ENCODE results near the gene SLC16A8. TPM values are rescaled to one million over a fixed set of nuclear protein-coding genes. Genes with fewer than 3 reads are reported as not detected.

Gene SLC16A8
- total RNA-seq, 1 donor from 2014 or later, result 0.08 TPM

DNA sequence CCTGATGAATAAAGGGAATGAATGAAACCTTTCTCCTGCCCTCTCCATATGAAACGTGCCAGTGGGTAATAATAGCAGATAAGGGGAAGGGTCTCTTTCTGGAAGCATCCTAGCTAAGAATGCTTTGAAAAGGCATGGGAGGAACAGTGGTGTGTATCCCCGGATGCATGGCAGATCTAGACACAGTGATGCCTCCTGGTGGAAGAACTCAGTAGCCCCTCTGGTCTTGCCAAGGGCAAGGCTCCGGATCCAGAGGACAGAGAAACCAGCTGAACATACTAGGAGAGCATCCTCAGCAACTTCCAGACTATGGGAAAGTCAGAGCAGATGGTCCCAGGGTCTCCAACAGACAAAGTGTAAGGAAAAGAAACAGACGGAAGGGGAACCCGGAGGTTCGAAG is 20.1 kb upstream of the SLC16A8 start:
- TF ChIP-seq, protein P1, sequence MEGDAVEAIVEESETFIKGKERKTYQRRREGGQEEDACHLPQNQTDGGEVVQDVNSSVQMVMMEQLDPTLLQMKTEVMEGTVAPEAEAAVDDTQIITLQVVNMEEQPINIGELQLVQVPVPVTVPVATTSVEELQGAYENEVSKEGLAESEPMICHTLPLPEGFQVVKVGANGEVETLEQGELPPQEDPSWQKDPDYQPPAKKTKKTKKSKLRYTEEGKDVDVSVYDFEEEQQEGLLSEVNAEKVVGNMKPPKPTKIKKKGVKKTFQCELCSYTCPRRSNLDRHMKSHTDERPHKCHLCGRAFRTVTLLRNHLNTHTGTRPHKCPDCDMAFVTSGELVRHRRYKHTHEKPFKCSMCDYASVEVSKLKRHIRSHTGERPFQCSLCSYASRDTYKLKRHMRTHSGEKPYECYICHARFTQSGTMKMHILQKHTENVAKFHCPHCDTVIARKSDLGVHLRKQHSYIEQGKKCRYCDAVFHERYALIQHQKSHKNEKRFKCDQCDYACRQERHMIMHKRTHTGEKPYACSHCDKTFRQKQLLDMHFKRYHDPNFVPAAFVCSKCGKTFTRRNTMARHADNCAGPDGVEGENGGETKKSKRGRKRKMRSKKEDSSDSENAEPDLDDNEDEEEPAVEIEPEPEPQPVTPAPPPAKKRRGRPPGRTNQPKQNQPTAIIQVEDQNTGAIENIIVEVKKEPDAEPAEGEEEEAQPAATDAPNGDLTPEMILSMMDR (IDR thresholded peaks at IDR 0.05; ENCODE audit: insufficient read depth, low read length, poor library complexity, severe bottlenecking), result peak; percentile 41
- no peak for DNase-seq (ENCODE audit: low read depth)
- H3K36me3 ChIP-seq (ENCODE audit: control insufficient read depth, insufficient read depth, low read length), result no peaks in the 10 kb centered on the region
- H3K4me3 ChIP-seq (ENCODE audit: low read depth, low read length), result no peak overlapping the region
- no peaks in the 10 kb centered on the region for H3K27me3 ChIP-seq (ENCODE audit: control insufficient read depth, insufficient read depth, low read length)

DNA sequence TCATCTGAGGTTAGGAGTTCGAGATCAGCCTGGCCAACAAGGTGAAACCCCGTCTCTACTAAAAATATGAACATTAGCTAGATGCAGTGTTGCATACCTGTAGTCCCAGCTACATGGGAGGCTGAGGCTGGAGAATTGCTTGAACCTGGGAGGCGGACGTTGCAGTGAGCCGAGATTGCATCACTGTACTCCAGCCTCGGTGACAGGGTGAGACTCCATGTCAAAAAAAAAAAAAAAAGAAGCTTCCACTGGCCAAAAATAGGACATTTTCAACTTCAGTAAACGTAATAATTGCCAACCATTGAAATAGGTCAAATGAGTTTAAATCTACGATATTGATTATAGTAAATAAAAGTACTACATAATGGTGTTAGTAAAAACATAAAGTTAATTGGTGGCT is 19.7 kb upstream of the SLC16A8 start:
- Histone ChIP-seq H3K27me3 (ENCODE audit: control insufficient read depth, insufficient read depth, low read length) (no peaks in the 10 kb centered on the region), H3K36me3 (ENCODE audit: control insufficient read depth, insufficient read depth, low read length) (no peaks in the 10 kb centered on the region), H3K4me3 (ENCODE audit: low read depth, low read length) (no peak overlapping the region)
- TF ChIP-seq, protein P1 (IDR thresholded peaks at IDR 0.05; ENCODE audit: insufficient read depth, low read length, poor library complexity, severe bottlenecking), result no peak
- DNase-seq (ENCODE audit: low read depth), result no peak

DNA sequence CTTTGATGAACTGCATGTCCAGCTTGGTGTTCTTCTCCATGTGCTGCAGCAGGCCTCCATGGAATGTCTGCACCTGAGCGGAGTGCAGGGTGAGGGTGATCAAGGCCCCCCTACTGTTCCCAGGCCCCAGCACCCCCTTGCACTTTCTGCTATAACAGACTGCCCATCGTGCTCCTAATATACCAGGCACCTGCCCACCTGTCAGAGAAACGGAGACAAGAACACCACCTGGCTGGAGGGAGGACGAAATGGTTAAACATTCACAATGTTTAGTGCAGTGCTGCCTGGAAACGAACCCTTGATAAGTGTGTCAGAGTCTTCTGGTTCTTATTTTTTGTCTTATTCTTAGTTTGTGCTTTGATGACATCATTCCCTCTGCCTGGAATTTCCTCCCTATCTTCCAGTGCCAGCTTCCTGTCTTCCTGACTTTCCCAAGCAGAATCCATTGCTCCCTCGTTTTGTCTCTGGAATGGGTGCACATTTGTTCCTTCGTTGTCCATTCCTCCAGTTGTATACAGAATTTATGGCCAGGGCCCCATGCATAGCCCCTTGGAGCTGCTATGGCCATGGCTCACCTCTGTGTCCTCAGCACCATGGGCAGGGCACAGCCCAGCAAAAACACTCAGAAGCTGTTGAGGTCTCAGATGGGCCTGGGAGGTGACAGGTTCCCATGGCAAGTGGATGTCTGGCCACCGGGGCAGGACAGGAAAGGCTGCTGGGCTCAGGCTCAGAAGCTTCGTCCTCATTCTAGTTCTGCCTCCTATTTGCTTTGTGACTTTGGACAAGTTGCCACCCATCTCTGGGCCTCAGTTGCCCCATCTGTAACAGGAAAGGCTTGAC is 14.6 kb upstream of the SLC16A8 start:
- Histone ChIP-seq H3K4me3 (ENCODE audit: low read depth, low read length) (no peak overlapping the region), H3K36me3 (ENCODE audit: control insufficient read depth, insufficient read depth, low read length) (no peaks in the 10 kb centered on the region), H3K27me3 (ENCODE audit: control insufficient read depth, insufficient read depth, low read length) (no peaks in the 10 kb centered on the region)
- TF ChIP-seq, protein P1 (IDR thresholded peaks at IDR 0.05; ENCODE audit: insufficient read depth, low read length, poor library complexity, severe bottlenecking), result no peak
- peak; percentile 21 for DNase-seq (ENCODE audit: low read depth)

DNA sequence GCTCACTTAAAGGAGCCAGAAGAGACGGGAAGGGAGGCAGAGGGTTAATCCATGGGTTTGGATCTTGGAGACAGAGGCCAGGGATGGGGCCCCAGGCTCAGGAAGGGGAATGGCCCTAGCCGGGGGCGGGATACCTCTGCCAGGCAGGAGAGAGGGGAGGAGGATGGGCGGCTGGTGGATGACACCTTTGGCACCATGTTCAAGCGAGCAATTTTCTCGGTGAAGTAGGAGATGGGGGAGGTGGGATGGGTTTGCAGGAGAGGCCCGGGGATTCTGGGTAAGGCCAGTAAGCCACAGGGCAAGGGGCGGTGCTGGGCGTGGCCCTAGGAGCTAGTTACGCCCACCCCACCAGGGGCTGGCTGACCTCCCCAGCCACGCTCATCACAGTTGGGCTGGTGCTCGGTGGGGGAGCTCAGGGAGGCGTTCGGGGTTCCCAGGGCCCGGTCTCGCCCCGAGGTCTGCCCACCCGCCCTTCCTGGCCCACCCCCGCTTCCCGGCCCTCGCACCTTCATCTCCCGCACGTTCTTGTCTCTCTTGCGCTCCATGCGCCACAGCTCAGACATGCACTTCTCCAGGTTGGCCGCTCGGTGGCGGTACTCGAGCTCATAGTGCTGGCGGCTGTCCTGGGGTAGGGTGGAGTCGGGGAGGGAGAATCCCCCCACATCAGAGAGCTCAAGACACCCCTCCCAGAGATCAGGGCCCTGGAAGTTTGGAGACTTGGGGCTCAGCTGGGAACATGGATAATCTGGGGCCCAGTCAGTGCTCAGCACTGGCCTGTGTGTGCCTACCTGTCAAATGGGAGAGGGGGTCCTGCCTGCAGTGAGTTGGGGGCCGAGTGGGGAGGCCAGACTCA is 13.8 kb upstream of the SLC16A8 start:
- Histone ChIP-seq H3K36me3 (ENCODE audit: control insufficient read depth, insufficient read depth, low read length) (no peaks in the 10 kb centered on the region), H3K27me3 (ENCODE audit: control insufficient read depth, insufficient read depth, low read length) (no peaks in the 10 kb centered on the region), H3K4me3 (ENCODE audit: low read depth, low read length) (no peak overlapping the region)
- TF ChIP-seq, protein P1 (IDR thresholded peaks at IDR 0.05; ENCODE audit: insufficient read depth, low read length, poor library complexity, severe bottlenecking), result peak; percentile 50
- no peak for DNase-seq (ENCODE audit: low read depth)

DNA sequence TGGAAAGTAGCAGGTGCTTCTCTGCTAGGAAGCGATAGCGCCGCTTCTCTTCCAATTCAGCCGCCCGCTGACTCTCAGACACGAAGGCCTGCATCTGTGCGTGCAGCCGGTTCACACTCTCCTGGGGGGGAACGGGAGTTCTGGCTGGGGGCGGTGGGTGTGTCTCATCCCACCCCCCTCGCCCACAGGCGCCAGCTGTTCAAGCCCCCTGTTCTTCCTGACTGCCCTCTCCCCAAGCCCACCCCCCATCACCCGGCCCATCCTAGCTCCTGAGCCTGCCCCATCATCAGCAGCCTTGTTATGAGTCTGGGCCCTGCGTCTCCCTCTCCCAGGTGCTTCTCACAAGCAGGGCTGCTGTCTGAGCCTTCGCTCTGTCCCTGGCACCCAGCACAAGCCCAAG is 13.1 kb upstream of the SLC16A8 start:
- Histone ChIP-seq H3K4me3 (ENCODE audit: low read depth, low read length) (no peak overlapping the region), H3K27me3 (ENCODE audit: control insufficient read depth, insufficient read depth, low read length) (no peaks in the 10 kb centered on the region), H3K36me3 (ENCODE audit: control insufficient read depth, insufficient read depth, low read length) (no peaks in the 10 kb centered on the region)
- no peak for DNase-seq (ENCODE audit: low read depth)
- TF ChIP-seq, protein P1 (IDR thresholded peaks at IDR 0.05; ENCODE audit: insufficient read depth, low read length, poor library complexity, severe bottlenecking), result no peak
